Left forelimb (tissue), 1 donor: ENCODE measurements around the gene RFESD.
"Not testable (repeated sequence)": the region's sequence is repeated elsewhere in the genome, so short reads cannot be mapped to it uniquely, and the experiment has no call there.

Experiments used
- DNase-seq: peaks from one replicate; pipeline ENCODE4 v3.0.0-alpha.2; 2018; ENCODE audit warnings: low spot score

The RFESD gene

DNA sequence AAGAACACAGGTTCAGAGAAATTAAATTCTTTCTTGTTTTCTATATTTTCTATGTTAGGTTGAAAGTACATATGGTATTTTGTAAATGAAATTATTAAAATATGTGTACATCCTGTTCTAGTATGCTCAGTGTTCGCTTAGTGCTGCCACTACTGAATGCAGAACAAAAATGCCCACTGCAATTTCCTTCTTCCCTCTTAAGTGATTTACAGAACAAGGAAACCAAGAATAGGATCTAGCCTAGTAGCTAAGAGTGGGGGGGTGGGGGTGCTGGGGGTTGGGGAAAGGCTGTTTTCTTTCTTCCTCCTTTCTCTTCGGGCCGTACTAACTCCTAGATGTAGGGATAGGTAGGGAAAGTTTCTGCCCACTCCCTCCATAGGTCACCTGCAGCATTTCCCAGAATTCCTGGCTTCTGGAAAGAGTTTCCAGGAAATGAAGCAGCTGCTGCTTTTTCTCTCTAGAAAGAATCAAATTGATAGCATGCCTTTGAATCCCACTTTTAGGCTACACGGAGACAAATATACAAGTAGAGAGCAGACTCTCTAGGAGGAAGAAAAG is 20.6 kb downstream of the RFESD start:
- DNase-seq = no peak

DNA sequence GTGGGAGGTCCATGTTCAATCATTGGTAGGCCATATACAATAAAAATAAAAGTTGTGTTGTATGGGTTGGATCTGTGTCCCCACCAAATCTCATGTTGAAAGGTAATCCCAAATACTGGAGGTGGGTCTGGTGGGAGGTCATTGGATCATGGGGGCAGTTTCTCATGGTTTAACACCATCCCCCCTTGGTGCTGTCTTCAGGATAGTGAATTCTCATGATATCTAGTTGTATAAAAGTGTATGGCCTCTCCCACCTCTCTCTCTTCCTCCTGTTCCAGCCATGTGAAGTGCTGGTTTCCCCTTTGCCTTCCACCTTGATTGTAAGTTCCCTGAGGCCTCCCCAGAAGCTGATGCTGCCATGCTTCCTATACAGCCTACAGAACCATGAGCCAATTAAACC is 21.1 kb downstream of the RFESD start:
- DNase-seq = no peak

DNA sequence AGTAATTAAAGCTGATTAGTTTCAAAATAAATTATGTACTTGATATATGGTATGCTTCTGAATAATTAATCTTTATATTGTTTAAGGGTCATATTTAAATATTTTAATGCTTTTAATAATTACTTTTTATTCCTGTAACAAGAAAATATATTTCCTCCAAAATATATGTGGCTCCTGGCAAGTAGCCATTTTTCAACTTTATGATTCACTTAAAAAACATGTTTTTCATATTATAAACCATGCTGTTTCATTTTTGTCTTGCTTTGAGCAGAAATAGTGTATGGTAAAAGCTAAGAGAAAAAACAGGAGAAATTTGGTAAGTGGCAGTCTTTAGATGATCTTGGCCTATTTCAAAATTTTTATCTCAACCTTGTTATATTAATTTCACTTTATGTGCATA is 21.6 kb downstream of the RFESD start:
- DNase-seq = no peak

DNA sequence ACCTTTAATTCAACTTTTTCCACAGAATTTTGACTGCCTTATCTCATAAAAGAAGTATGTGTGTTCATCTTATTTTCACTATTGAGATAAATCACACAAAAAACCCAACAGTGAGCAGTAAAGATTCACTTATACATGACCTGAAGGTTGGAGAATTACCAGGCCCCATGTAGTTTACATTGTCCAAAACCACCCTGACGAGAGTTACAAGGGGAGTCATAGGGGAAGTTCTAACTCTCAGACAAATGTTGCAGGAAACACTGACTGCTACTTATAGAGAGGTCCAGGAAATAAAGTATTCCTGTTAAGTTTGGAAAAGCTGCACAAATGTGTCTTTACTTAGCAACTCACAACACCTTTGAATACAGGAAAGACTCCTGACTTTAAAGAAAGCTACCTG is 22.2 kb downstream of the RFESD start:
- DNase-seq = no peak

DNA sequence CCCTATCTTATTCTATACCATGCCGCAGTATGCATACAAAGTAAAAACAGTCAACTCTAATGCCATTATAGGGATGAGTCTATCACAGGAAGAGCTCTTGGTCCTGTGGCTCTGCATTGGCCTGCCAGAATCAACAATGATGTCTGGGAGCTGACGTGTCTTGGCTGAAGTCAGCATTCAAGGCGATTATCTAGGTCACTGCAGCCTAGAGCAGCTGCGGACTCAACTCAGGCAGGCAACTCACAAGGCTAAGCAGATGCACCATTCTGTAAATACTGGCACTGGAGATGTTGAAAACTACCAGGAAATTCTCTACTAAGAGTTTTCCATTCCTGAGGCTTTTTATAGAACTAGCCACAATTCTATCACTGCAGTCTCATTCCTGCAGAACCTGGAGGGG is 23.0 kb downstream of the RFESD start:
- DNase-seq = no peak

DNA sequence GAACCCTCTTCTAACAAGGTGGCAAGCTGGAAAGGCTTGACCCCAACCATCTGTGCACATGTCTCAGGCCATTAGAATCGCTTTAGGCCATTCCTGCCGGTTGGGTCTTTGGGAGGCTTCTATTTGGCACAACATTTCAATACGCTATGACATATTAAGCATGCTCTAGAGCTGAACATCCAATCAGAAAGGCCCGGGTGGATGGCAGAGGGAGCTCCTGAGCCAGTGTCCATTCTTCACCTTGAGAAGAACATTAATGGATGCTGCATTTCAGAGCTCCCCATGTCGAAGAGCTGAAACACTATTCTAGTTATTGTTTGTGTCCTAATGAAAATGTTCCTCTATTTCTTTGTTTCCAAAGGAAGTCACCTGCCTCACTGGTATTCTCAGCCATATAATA is 23.4 kb downstream of the RFESD start:
- DNase-seq = no peak

DNA sequence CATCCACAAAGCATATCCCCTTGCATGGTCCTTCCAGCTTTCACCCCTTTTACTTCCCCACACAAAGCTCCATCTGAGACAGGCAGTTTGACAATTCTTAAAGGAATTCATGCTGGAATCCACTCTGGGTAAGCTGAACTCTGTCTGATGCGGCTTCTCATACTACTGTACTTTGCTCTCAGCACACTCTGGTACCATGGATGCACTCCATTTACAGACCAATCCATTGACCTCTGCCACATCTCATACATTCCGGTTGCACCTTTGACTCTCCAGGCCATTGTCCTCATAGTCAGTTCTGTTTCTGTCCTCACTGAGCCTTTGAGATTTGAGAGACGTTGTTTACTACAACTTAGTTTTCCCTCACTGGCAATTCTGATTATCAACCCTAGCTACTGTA is 24.0 kb downstream of the RFESD start:
- no peak for DNase-seq

DNA sequence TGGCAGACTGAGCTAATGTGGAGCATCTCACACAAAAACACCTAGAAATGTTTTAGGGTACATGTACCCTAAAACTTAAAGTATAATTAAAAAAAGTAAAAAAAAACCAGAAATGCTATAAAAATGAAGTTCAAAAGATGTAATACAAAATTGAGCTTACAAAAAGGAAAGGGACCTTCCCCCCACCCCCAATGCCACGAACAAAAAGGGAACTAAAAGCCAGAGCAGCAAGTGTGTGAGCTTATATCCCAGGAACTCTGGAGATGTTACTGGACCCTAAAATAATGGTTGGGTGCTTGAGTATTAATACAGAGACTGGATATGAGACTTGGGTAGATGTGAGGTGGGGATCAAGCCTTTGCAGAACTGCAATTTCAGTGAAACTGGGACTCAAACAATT is 25.2 kb downstream of the RFESD start:
- no peak for DNase-seq

DNA sequence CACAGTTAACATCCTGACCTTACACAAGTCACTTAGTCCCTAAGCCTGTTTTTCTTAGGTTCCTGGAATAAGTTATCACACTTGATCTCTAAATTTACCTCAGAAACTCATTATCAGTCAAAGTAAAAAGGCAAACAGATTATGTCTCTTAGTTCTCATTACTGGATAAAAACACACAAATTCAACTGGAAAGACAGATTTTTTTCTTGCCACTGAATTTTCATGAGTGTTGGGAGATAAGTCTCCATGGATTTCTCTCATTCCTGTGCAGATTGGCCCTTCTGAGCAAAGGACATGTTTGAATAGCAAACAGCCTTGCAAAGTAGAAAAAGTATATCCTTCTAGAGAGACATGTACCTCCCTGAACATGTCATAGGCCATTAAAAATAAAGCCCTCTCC is 26.1 kb downstream of the RFESD start:
- no peak for DNase-seq

DNA sequence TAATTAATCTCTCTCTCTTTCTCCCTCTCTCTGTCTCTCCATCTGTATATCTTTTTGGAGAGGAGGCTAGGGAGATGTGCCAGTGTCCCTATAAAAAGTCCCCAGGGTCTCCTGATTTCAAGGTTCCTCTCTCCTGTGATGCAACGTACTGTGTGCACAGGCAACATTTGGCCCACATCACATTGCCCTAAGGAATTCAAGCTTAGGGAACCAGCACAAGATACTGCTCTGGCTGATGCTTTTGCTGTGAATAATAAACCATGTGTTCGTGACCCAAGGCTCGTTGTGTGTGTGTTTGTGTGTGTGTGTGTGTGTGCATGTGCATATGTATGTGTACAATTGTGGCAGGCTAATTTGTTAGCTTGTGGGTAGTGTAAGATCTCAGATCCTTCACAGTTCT is 26.5 kb downstream of the RFESD start:
- no peak for DNase-seq

DNA sequence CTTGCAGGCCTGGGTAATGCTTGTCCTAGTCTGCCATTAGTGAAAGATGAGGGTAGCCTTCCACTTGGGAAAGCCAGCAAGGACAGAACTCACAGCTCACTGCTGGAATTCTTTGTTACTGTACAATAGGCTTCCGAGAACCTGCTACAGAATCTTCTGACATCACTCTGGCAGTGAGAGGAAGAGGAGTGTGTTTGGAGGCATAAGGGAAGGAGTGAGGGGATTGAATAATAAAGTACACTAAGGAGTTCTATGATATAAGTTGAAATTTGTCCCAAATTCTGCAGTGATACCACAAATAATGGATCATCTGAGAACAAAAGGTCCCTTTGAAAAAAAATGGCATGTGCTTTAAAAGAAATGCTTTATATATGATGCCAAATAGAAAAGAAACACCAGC is 36.3 kb downstream of the RFESD start, which contains the start of gene SPATA9:
SPATA9 (minus strand) TSS at position 101 of the 400 bp plus-strand sequence. CDS start 137 bp downstream, outside the sequence.
- no peak for DNase-seq

DNA sequence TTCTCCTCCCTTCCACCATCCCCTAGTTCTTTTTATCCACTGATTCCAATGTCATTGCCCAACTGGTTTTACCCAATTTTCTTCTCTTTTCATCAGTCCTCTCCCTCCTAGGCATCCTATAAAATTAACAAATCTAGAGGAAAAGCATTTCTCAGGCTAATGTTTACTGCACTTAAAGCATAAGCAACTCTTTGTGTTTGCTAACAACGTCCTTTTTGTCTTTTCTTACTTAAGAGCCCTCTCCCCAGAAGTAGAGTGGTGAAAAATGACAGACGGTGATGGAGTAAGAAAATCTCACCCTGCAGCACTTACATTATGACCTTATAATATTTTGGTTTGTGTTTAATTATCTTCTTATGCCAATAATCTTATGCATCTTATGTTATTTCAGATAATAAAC is 37.8 kb downstream of the RFESD start:
- no peak for DNase-seq

DNA sequence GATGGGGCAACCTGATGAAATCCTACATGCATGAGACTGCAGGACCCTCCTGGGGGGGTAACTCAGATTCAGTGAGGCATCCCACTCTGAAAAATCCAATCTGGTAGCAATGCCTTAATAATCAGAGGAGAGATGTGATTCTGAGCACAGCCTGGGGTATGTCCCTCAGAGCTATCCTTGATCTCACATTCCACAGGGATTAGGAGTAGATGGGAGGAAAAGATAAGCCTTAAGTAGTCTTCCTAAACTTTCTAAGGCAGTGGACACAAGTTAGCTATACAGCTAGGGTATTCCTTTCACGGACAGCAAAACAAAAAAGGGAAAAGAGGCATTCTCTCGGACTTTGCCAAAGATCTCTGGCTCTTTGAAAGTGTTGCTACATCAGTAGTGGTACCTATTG is 40.1 kb downstream of the RFESD start:
- DNase-seq = no peak

DNA sequence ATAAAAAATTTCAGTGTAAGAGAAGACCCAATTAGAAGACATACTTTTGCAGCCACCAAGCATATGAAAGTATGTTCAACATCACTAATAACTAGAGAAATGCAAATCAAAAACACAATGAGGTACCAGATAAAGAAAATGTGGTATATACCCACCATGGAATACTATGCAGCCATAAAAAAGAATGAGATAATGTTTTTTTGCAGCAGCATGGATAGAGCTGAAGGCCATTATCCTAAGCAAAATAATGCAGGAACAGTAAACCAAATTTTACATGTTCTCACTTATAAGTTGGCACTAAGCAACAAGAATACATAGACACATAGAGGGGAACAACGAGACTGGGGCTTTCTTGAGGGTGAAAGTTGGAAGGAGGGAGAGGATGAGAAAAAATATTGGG is 43.1 kb downstream of the RFESD start:
- DNase-seq = no peak

DNA sequence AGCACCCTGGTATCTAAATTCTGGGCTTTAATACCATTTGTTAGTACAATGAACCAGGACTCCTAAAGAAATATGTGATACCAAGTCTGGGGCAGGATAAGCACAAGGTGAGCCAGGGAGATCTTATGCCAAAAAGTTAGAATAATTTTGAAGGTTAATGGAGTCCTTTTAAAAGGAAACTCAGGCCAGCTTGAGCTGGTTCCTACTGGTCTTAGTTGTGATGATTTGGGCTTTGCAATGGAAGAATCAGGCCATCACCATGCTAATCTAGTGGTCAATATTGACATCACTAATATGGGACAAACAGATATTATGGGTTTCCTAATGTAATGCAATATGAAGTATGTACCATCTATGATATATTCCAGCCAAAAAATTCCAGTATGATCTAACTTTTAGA is 43.8 kb downstream of the RFESD start:
- DNase-seq = no peak

DNA sequence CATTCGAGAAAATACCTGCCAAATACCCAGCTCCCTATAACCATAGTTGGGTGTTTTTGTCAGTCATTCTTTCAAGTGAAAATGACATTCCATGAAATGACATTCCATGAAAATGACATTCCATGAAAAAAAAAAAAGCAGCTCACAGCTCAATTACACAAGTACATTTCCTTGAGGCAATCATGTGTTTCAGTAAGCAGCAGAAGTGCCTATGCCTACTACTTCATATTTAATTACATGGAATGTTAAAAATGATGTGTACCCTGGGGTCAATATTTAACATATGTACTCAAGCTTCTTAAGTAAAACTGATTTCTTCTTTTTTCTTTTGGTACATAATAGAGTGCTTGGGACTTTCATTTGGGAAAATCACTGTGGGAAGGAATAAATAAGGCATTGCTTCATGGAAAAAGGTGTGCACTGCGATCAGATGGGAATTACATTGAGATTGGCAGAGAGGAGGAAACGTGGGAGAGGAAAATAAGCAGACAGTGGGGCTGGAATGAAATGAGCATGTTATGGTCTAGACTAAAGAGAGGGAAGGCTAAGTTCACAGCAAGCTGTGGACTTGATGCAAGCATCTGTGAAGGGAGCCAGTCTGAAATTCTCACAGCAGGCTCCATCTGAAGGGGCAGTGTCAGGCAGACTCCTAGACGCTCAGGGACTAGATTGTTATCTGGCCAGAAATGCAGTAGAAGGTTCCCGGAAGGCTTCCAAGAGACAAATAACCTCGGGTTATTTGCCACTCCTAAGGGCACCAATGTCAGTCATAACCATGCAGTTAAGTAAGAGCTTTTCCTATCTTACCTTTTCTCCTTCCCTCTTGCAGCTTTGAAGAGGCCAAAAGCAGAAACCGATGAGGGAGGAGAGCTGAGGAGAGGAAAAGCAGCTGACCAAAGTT is 51.5 kb downstream of the RFESD start:
- DNase-seq = no peak

DNA sequence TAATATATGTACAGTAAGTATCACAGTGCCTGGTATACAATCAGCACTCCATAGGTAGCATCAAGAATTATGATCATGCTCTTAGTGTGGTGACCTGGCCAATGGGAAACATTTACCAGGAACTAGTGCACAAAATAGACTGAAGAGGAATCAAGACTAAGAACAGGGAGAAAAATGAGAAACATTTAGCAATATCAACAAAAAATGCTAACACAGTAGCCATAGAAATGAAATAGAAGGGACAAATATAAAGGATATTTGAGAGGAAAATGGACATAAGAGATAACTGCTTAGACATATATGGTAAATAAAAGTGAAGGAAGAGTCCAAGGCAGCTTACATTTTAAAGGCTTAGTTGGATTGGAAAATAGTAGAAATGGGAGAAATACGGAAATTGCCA is 52.8 kb downstream of the RFESD start:
- no peak for DNase-seq

DNA sequence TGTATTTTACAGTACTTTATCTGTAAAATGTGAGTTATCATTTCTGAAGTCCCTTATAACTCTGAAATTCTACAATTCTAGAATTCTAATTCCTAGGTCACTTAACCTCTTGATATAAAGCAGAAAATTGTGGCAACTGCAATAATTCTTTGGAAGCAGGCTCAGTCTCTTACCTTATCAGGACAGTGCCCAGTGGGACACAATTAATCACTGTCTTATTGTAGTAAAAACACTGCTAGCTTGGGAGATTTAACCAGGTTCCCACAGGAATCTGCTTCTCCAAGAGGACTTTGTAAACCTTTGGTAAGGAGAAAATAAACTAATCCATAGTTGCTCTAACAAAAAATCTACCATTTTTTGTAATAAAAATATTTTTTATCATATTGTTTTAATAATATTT is 54.5 kb downstream of the RFESD start:
- no peak for DNase-seq

DNA sequence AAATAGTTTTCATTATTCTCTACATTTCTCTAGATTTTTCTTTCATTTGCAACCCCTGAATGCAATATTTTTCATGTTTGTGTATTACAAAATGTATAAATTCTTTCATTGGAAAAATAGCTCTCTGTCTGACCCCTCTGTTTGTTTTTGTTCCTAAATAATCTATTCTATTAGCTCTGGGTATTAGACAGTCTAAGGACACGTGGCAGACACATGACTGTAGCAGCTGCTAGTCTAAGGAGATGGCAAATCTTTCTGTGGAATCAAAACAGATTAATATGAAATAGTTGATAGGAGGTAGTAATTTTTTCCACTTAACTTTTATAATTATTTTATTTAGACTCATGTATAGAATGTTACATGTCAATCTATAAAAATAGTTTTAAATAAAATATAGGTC is 57.6 kb downstream of the RFESD start:
- DNase-seq = no peak

DNA sequence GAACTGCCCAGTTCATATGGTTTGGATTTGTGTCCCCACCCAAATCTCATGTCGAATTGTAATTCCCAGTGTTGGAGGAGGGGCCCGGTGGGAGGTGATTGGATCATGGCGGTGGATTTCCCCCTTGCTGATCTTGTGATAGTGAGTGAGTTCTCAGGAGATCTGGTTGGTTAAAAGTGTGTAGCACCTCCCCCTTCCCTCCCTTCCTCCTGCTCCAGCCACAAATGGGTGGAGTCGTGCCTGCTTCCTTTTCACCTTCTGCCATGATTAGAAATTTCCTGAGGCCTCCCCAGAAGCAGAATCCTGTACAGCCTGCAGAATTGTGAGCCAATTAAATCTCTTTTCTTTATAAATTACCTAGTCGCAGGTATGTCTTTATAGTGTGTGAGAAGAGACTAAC is 59.6 kb downstream of the RFESD start:
- not testable (repeated sequence) for DNase-seq

DNA sequence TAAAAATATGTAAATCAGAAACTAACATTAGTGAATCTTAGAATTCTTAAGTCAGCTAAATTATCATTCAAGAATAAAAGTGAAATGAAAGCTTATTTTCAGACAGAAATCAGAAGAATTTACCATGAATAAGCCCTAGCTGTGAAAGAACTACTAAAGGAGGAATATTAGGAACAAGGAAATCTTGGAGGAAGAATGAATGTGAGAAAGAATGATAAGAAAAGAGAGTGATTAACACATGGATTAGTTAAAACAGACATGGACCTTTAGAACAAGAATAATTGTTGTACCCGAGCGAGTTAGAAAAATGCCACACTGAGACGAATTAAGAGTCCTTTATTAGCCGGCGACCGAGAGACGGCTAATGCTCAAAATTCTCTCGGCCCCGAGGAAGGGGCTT is 60.5 kb downstream of the RFESD start:
- no peak for DNase-seq
